GM18508 (cell line): ENCODE results near the gene SUOX.
A peak's percentile ranks its signal among the peaks of the same experiment; 100 is the strongest.
"Not testable (repeated sequence)": the region's sequence is repeated elsewhere in the genome, so short reads cannot be mapped to it uniquely, and the experiment has no call there.

ENCODE experiments used
- ATAC-seq: cut with Tn5 transposase; IDR thresholded peaks from one replicate; pipeline ENCODE4 v1.9.1; 2021; ENCODE audit warnings: moderate number of reproducible peaks; ENCODE audit not compliant: insufficient read depth, unreplicated experiment

The SUOX gene

GRCh38 chr12:55982319-55982936 lies 14.6 kb upstream of the SUOX start:
- peak; percentile 59 for ATAC-seq

- no peak for ATAC-seq
Measured at GRCh38 chr12:55983232-55983842, 13.7 kb upstream of the SUOX start.

- ATAC-seq = no peak
Measured at GRCh38 chr12:55984861-55985260, 12.2 kb upstream of the SUOX start.

GRCh38 chr12:55985341-55985740 lies 11.7 kb upstream of the SUOX start:
- ATAC-seq = no peak

GRCh38 chr12:55985976-55986375 lies 11.1 kb upstream of the SUOX start:
- not testable (repeated sequence) for ATAC-seq

GRCh38 chr12:55991110-55991509 lies 6.0 kb upstream of the SUOX start:
- ATAC-seq = no peak

GRCh38 chr12:55993230-55993853 lies 3.7 kb upstream of the SUOX start:
- ATAC-seq = no peak

GRCh38 chr12:55995366-55995765 lies 1.7 kb upstream of the SUOX start:
- ATAC-seq = no peak

- ATAC-seq = no peak
Measured at GRCh38 chr12:55996201-55996714, 818 bp upstream of the SUOX start.

GRCh38 chr12:55997535-55997859 lies 421 bp downstream of the SUOX start:
- no peak for ATAC-seq

- ATAC-seq = not testable (repeated sequence)
Measured at GRCh38 chr12:55999522-55999921, 2.4 kb downstream of the SUOX start.

- ATAC-seq = not testable (repeated sequence)
Measured at GRCh38 chr12:55999999-56000540, 3.0 kb downstream of the SUOX start.

- ATAC-seq = no peak
Measured at GRCh38 chr12:56001487-56002100, 4.5 kb downstream of the SUOX start.

- not testable (repeated sequence) for ATAC-seq
Measured at GRCh38 chr12:56003376-56003775, 6.3 kb downstream of the SUOX start.

- no peak for ATAC-seq
Measured at GRCh38 chr12:56004211-56004610, 7.1 kb downstream of the SUOX start.

GRCh38 chr12:56007564-56008559 lies 10.8 kb downstream of the SUOX start:
- ATAC-seq = no peak

- ATAC-seq = no peak
Measured at GRCh38 chr12:56010111-56010570, 13.1 kb downstream of the SUOX start.

GRCh38 chr12:56011509-56012090 lies 14.5 kb downstream of the SUOX start:
- ATAC-seq = no peak

GRCh38 chr12:56013482-56013881 lies 16.4 kb downstream of the SUOX start:
- ATAC-seq = no peak
